Left lung (tissue), 10 donors: ENCODE data around the gene PLBD2. TPM values are rescaled to one million over a fixed set of nuclear protein-coding genes. Genes with fewer than 3 reads are reported as not detected.

ENCODE experiments used
- ATAC-seq: fragments of 200-7000 bp; cut with Tn5 transposase; one replicate; pipeline ENCODE4 v1.9.1; 2020; ENCODE audit warnings: moderate library complexity
- DNase-seq, 4 donors: peaks; one replicate each; pipeline ENCODE4 v3.0.0-alpha.2; 2013 to 2020
- H3K27ac ChIP-seq, 2 donors: fragments of 200-600 bp; sonication (generic) in 1 of 2; one replicate each; pipeline versions ENCODE4 v1.5.0 to v1.8.0; 2020 to 2021
- H3K27me3 ChIP-seq, 2 donors: fragments of 200-600 bp; sonication (generic) in 1 of 2; one replicate each; pipeline versions ENCODE4 v1.5.0 to v1.8.0; 2020 to 2021
- H3K36me3 ChIP-seq, 2 donors: fragments of 200-600 bp; sonication (generic) in 1 of 2; one replicate each; pipeline versions ENCODE4 v1.5.0 to v1.8.0; 2020 to 2021
- H3K4me1 ChIP-seq, 2 donors: fragments of 200-600 bp; one replicate each; pipeline ENCODE4 v1.8.0; 2021
- H3K4me3 ChIP-seq, 2 donors: fragments of 200-600 bp; sonication (generic) in 1 of 2; one replicate each; pipeline versions ENCODE4 v1.5.0 to v1.8.0; 2020 to 2021; ENCODE audit warnings: mild to moderate bottlenecking in 1 of 2
- H3K9me3 ChIP-seq, 2 donors: fragments of 200-600 bp; sonication (generic) in 1 of 2; one replicate each; pipeline versions ENCODE4 v1.5.0 to v1.8.0; 2020 to 2021
- CTCF ChIP-seq, 2 donors: fragments of 200-600 bp; sonication (generic) in 1 of 2; IDR thresholded peaks; one replicate each; pipeline versions ENCODE4 v1.5.0 to v1.8.0; 2021; ENCODE audit warnings: antibody characterized with exemption in 2 of 2
- intact Hi-C, 2 donors: fragments of 100-400 bp; cut with DNase I; formaldehyde crosslinking; loops; one replicate each; pipeline versions ENCODE4 v1.11.2 to v1.14.2; 2022
- polyA plus RNA-seq, 6 donors: library from polyadenylated mRNA; unstranded; fragments of 120-200 nt; gene quantifications; one replicate each; pipeline ENCODE4 v1.2.1, GENCODE V29; 2013; ENCODE audit not compliant: insufficient read length in 6 of 6
- total RNA-seq, 2 donors: library from RNA; stranded (reverse); fragmentation: NEBNext Ultra II Directional; extraction: Animal tissue kit (Norgen Biotek cat#: 25700); gene quantifications; one replicate each; pipeline ENCODE4 v1.2.1, GENCODE V29; 2021
- donor health status: DM: no; HTN: yes; CAD: no.
- donor health status: DM: no; HTN: no; CAD: no.

Gene PLBD2
- total and polyA plus RNA-seq, 8 donors: 17.7 to 75.0 (median 20.7) TPM

DNA sequence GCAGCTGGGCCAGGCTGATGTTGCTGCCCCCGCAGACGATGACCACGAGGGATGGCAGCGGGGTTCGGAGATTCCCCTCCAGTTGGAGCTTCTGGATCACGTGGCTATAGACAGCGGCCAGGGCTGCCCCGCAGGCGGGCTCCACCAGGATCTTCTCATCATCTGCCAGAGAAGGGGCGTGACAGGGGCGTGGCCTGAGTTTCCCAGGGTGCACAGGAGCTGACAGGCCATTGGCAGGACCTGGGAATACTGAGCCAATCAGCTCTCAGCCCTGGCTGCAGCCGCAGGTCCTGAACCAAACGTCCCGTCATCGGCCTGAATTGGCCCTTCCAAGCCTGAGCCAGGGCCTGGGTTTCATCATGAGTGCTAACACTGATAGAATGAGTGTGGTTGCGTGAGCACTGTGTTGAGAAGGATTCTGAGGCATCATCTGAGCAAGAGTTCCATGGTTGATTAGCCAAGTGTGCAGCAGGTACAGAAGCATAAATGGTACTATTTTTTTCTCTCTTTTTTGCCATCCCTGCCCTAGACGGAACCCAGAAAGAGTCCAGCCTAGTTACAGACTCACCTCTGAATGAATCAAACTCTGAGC lies 34.7 kb downstream of the PLBD2 start:
- no peak for TF ChIP-seq CTCF (IDR thresholded peaks at IDR 0.05)
- ATAC-seq: no peak
- Histone ChIP-seq H3K4me1 (no peaks in the 10 kb centered on the region), H3K27ac (no peak overlapping the region), H3K4me3 (no peak overlapping the region), H3K9me3 (no peaks in the 10 kb centered on the region), H3K27me3 (peaks cover 0 to 10% of the 10 kb centered on the region in 2 donors), H3K36me3 (peaks cover 0 to 32% of the 10 kb centered on the region in 2 donors)
- no peak for DNase-seq
- intact Hi-C loops: no loop called here

- Histone ChIP-seq H3K36me3 (peaks cover 0 to 25% of the 10 kb centered on the region in 2 donors), H3K27ac (no peak overlapping the region), H3K4me3 (no peak overlapping the region), H3K27me3 (peaks cover 0 to 17% of the 10 kb centered on the region in 2 donors), H3K9me3 (no peaks in the 10 kb centered on the region), H3K4me1 (no peaks in the 10 kb centered on the region)
- no peak for ATAC-seq
- DNase-seq: no peak
- intact Hi-C loops: no loop called here
- no peak for TF ChIP-seq CTCF (IDR thresholded peaks at IDR 0.05)
Measured at GRCh38 chr12:113393749-113394148, 35.4 kb downstream of the PLBD2 start.

GRCh38 chr12:113395119-113395518 lies 36.7 kb downstream of the PLBD2 start:
- no peak for ATAC-seq
- no peaks in the 10 kb centered on the region for H3K9me3 ChIP-seq
- intact Hi-C loops: no loop called here
- DNase-seq: no peak
- H3K4me1 ChIP-seq: no peaks in the 10 kb centered on the region
- H3K27ac ChIP-seq: no peak overlapping the region
- no peak for TF ChIP-seq CTCF (IDR thresholded peaks at IDR 0.05)
- peaks cover 0 to 30% of the 10 kb centered on the region in 2 donors for H3K27me3 ChIP-seq
- H3K36me3 ChIP-seq: peaks cover 0 to 13% of the 10 kb centered on the region in 2 donors
- no peak overlapping the region for H3K4me3 ChIP-seq

DNA sequence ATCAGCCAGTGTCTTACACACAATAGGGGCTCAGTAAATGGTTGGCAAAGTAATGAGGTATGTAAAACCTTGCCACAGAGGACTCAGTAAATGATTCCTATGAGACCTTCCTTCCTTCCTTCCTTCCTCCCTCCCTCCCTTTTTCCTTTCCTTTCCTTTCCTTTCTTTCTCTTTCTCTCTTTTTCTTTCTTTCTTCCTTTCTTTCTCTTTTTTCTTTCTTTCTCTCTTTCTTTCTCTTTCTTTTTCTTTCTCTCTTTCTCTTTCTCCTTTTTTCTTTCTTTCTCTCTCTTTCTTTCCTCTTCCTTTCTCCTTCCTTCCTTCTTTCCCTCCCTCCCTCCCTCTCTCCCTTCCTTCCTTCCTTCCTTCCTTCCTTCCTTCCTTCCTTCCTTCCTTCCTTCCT lies 37.8 kb downstream of the PLBD2 start:
- no peak for ATAC-seq
- H3K9me3 ChIP-seq: no peaks in the 10 kb centered on the region
- no peak for TF ChIP-seq CTCF (IDR thresholded peaks at IDR 0.05)
- H3K27ac ChIP-seq: no peak overlapping the region
- no peaks in the 10 kb centered on the region for H3K4me1 ChIP-seq
- H3K36me3 ChIP-seq: peaks cover 0 to 3% of the 10 kb centered on the region in 2 donors
- no peak overlapping the region for H3K4me3 ChIP-seq
- no peak for DNase-seq
- intact Hi-C loops: no loop called here
- H3K27me3 ChIP-seq: peaks cover 0 to 41% of the 10 kb centered on the region in 2 donors

- Histone ChIP-seq H3K36me3 (no peaks in the 10 kb centered on the region), H3K4me1 (no peaks in the 10 kb centered on the region), H3K4me3 (no peak overlapping the region), H3K27me3 (peaks cover 0 to 48% of the 10 kb centered on the region in 2 donors), H3K9me3 (no peaks in the 10 kb centered on the region), H3K27ac (no peak overlapping the region)
- no peak for TF ChIP-seq CTCF (IDR thresholded peaks at IDR 0.05)
- DNase-seq (no peak), ATAC-seq (no peak)
- intact Hi-C loops: no loop called here
Measured at GRCh38 chr12:113396828-113397496, 38.6 kb downstream of the PLBD2 start.
